NB4 (cell line): ENCODE results near the gene FSCN2.

ENCODE experiments used
- POLR2A ChIP-seq: IDR thresholded peaks from 2 replicates; pipeline ENCODE4 v1.6.1; 2011; ENCODE audit warnings: mild to moderate bottlenecking; ENCODE audit not compliant: insufficient read length; ENCODE audit errors: extremely low read depth
- TF ChIP-seq, protein P1 (sequence below): IDR thresholded peaks from one replicate; pipeline ENCODE4 v1.5.1; 2012; ENCODE audit warnings: low read depth, low read length

GRCh38 chr17:81512562-81513371, 15.4 kb upstream of the FSCN2 start, which contains the start of gene ACTG1:
- TF ChIP-seq POLR2A: peak; percentile 96
- TF ChIP-seq, protein P1, sequence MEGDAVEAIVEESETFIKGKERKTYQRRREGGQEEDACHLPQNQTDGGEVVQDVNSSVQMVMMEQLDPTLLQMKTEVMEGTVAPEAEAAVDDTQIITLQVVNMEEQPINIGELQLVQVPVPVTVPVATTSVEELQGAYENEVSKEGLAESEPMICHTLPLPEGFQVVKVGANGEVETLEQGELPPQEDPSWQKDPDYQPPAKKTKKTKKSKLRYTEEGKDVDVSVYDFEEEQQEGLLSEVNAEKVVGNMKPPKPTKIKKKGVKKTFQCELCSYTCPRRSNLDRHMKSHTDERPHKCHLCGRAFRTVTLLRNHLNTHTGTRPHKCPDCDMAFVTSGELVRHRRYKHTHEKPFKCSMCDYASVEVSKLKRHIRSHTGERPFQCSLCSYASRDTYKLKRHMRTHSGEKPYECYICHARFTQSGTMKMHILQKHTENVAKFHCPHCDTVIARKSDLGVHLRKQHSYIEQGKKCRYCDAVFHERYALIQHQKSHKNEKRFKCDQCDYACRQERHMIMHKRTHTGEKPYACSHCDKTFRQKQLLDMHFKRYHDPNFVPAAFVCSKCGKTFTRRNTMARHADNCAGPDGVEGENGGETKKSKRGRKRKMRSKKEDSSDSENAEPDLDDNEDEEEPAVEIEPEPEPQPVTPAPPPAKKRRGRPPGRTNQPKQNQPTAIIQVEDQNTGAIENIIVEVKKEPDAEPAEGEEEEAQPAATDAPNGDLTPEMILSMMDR: no peak
